ENCODE measurements around the gene WDR27.

DNA sequence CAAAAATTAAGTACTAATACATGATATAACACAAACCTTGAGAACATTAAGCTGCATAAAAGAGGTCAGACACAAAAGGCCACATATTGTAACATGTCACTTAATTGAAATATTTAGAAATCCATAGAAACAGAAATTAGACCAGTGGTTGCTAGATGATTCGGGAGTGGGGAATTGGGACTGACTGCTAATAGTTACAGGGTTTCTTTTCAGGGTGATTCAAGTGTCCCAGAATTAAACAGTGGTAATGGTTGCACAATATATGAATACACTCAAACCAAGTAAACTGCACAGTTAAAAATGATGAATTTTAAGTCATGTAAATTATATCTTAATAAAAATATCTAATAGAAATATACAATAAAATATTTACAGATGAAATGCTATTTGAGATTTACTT is 174.5 kb downstream of the WDR27 start:
- TF ChIP-seq, protein P1, sequence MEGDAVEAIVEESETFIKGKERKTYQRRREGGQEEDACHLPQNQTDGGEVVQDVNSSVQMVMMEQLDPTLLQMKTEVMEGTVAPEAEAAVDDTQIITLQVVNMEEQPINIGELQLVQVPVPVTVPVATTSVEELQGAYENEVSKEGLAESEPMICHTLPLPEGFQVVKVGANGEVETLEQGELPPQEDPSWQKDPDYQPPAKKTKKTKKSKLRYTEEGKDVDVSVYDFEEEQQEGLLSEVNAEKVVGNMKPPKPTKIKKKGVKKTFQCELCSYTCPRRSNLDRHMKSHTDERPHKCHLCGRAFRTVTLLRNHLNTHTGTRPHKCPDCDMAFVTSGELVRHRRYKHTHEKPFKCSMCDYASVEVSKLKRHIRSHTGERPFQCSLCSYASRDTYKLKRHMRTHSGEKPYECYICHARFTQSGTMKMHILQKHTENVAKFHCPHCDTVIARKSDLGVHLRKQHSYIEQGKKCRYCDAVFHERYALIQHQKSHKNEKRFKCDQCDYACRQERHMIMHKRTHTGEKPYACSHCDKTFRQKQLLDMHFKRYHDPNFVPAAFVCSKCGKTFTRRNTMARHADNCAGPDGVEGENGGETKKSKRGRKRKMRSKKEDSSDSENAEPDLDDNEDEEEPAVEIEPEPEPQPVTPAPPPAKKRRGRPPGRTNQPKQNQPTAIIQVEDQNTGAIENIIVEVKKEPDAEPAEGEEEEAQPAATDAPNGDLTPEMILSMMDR (conservative IDR thresholded peaks at IDR 0.05; ENCODE audit: low read length) = no peak
- no peak for TF ChIP-seq EZH2phosphoT487 (IDR thresholded peaks at IDR 0.05; ENCODE audit: borderline replicate concordance)

Measured in Loucy (cell line).